HPDE6-E6E7 (cell line): ENCODE measurements around the gene SHQ1.
"Not testable (repeated sequence)": the region's sequence is repeated elsewhere in the genome, so short reads cannot be mapped to it uniquely, and the experiment has no call there.

Experiments used
- DNase-seq: peaks from one replicate; pipeline ENCODE4 v3.0.0; 2011; ENCODE audit warnings: missing footprints; ENCODE audit errors: extremely low spot score

The SHQ1 gene

DNA sequence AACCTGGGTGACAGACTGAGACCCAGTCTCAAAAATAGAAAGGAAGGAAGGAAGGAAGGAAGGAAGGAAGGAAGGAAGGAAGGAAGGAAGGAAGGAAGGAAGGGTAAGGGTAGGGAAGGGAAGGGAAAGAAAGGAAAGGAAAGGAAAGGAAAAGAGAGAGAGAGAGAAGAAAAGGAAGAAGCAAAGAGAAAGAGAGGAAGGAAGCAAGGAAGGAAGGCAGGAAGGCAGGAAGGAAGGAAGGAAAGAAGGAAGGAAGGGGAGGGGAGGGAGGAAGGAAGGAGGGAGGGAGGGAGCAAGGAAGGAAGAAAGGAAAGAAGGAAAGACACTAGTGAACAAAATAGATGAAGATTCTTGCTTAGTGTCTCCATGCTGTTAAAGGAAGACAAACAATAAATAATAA lies 129.1 kb downstream of the SHQ1 start:
- no peak for DNase-seq

DNA sequence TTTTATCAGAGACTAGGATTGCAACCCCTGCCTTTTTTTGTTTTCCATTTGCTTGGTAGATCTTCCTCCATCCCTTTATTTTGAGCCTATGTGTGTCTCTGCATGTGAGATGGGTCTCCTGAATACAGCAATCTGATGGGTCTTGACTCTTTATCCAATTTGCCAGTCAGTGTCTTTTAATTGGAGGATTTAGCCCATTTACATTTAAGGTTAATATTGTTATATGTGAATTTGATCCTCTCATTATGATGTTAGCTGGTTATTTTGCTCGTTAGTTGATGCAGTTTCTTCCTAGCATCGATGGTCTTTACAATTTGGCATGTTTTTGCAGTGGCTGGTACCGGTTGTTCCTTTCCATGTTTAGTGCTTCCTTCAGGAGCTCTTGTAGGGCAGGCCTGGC lies 134.1 kb downstream of the SHQ1 start:
- not testable (repeated sequence) for DNase-seq

DNA sequence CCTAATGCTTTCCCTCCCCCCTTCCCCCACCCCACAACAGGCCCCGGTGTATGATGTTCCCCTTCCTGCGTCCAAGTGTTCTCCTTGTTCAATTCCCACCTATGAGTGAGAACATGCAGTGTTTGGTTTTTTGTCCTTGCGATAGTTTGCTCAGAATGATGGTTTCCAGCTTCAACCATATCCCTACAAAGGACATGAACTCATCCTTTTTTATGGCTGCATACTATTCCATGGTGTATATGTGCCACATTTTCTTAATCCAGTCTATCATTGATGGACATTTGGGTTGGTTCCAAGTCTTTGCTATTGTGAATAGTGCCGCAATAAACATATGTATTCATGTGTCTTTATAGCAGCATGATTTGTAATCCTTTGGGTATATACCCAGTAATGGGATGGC lies 137.8 kb downstream of the SHQ1 start:
- DNase-seq: not testable (repeated sequence)

DNA sequence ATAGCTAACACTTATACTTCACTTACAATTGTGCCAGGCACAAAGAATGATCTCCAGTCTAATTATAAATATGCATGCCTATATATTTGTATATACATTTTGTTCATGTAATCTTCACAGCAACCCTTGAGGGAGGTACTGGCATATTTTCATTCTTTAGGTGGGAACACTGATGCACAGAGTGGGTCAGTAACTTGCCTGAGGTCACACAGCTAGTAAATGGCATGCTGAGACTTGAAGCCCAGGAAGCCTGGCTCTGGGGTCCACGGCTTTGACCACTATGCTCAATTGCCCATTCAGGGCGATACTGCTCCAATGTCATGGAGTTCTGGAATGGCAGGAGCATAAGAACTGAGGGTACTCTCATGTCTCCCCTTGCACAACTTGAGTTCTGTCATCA lies 139.8 kb downstream of the SHQ1 start:
- DNase-seq: no peak

DNA sequence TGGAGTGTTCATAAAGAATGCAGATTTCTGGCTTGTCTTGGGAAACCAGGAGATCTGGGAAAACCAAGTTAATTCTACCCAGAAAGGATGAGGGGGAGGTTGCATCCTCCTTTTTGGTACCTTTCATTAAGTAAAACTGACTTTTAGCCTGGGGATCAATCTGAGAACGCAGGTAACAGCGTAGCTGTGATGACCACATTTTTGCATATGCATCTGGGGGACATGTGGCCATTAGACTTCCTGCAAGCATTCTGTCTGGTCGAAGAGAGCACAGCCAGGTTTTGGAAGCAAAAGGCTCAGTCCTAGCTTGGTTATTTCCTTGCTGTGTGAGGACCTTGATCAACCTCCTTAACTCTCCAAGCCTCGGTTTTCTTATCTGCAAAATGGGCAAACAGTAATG lies 145.2 kb downstream of the SHQ1 start:
- no peak for DNase-seq

DNA sequence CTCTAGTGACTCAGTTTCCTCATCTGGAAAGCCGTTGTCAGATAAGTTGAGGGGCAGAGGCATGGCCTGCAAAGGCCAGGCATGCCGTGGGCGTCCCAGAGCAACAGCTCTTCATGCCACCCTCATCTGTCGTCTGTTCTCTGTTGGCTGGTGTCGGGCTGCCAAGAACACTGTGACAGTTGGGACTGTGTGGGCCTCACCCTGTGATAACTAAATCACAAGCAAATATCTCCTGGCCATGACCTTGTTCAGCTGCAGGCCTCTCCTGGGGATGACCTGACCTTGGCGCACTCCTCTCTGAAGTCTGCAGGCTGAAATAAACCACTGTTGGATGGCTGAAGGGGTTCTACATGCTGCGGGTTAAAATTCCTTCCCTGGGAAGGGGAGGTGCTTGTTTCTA lies 145.9 kb downstream of the SHQ1 start:
- no peak for DNase-seq

DNA sequence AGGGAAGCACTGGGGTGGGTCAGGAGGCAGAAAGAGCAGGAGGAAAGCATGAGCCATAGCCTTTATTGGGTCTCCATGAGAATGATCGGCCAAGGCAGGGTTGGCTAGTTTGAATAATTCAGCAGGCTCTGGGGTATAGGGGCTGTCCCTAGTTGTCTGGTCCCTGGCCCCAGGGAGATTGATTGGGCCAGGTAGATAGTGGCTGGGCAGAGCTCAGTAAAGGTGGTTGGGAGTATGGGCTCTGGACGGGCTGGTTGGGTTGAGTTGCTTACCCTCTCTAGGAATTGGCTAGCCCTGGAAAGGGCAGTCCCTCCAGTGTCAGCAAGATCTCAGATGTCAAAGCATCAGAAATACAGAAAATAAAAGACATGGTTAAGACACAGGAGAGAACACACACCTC lies 148.1 kb downstream of the SHQ1 start:
- no peak for DNase-seq

DNA sequence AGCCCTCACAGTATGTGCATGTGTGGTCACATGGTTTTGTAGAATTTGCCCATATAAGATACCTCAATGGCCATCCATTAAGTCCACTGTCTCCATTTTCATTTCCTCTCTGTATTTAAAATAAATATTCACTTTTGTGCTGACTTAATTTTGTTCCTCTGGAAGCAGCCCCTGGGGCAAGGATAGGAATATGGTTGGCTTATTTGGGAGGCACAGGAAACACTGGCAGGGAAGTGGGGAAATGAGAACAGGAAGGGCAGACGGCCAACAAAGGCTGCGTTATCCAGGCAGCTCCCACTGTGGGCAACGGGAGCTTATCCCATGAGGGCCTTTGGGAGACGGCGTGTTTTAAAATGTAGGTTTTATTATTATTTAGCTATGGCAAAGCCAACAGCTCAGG lies 148.6 kb downstream of the SHQ1 start:
- DNase-seq: no peak
